ENCODE results near the gene GJB5.
A peak's percentile ranks its signal among the peaks of the same experiment; 100 is the strongest.

The GJB5 gene

GRCh38 chr1:34757386-34757785, 2.5 kb downstream of the GJB5 start:
- no peak for DNase-seq (ENCODE audit: low spot score)
- no peak for TF ChIP-seq CTCF (IDR thresholded peaks at IDR 0.05; ENCODE audit: poor library complexity, severe bottlenecking)
- Histone ChIP-seq H3K4me1 (ENCODE audit: insufficient read depth, poor library complexity, severe bottlenecking) (peaks cover 40% of the 10 kb centered on the region), H3K9me3 (ENCODE audit: severe bottlenecking) (peaks cover 9% of the 10 kb centered on the region), H3K27ac (ENCODE audit: poor library complexity, severe bottlenecking) (no peak overlapping the region), H3K4me3 (ENCODE audit: severe bottlenecking) (no peak overlapping the region), H3K27me3 (ENCODE audit: insufficient read depth, poor library complexity, severe bottlenecking) (no peaks in the 10 kb centered on the region), H3K36me3 (ENCODE audit: low read depth) (peaks cover 18% of the 10 kb centered on the region)
- no peak for ATAC-seq (ENCODE audit: low read depth)

- Histone ChIP-seq H3K4me1 (ENCODE audit: insufficient read depth, poor library complexity, severe bottlenecking) (peaks cover 48% of the 10 kb centered on the region), H3K27me3 (ENCODE audit: insufficient read depth, poor library complexity, severe bottlenecking) (no peaks in the 10 kb centered on the region), H3K4me3 (ENCODE audit: severe bottlenecking) (no peak overlapping the region), H3K9me3 (ENCODE audit: severe bottlenecking) (no peaks in the 10 kb centered on the region), H3K36me3 (ENCODE audit: low read depth) (peaks cover 18% of the 10 kb centered on the region), H3K27ac (ENCODE audit: poor library complexity, severe bottlenecking) (peak overlapping the region; percentile 56)
- no peak for ATAC-seq (ENCODE audit: low read depth)
- TF ChIP-seq CTCF (IDR thresholded peaks at IDR 0.05; ENCODE audit: poor library complexity, severe bottlenecking), result no peak
- no peak for DNase-seq (ENCODE audit: low spot score)
Measured at GRCh38 chr1:34758751-34759150, 3.9 kb downstream of the GJB5 start.

DNA sequence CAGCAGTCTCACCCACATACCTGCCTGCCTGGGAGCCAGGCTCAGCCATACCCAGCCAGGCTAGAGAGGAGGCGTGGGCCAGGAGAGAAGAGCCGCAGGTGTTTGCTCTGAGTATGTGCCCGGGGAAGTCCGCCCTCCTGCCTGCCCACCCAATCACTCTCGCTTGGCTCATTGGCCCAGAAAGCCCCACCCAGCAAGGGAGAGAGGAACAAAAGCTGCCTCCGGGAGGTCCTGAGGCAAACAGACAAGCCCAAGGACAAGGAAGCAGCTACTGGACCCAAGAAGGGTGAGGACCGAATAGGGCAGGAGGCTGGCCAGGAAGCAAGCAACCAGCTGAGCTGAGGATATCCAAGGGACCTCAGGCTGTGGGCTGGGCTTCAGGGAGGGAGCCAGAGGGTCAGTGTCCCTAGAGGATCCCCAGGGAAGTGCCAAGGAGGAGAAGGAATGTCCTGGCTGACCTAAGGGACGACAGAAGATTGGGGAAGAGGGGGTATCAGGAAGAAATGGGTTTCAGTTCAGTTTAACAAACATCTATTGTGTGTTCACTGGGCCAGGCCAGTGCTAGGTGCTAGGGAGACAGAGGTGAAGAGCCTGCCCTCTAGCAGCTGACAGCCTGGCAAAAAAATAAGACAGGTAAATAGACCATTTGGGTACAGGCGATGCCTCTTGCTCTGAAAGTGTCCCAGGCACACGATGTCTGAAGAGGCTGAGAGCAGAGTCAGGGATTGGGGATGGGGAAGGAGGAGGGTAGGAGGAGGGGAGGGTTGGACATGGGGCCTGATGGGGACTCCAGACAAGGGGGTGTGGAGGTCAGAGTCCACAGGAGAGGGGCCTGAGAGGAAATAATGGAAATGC, 4.9 kb downstream of the GJB5 start, which contains the start of gene GJB4:
Gene GJB4, plus strand, starts transcription at position 238 of the 855 bp plus-strand sequence. CDS start 1,515 bp downstream, outside the sequence.
- H3K27ac ChIP-seq (ENCODE audit: poor library complexity, severe bottlenecking), result peak within 1 kb of the TSS; percentile 56
- peaks cover 18% of the 10 kb centered on the region for H3K36me3 ChIP-seq (ENCODE audit: low read depth)
- DNase-seq (ENCODE audit: low spot score) (no peak), ATAC-seq (ENCODE audit: low read depth) (peak; percentile 6; the same call in 1 of the 3 replicates)
- peaks cover 46% of the 10 kb centered on the region for H3K4me1 ChIP-seq (ENCODE audit: insufficient read depth, poor library complexity, severe bottlenecking)
- H3K4me3 ChIP-seq (ENCODE audit: severe bottlenecking), result no peak within 1 kb of the TSS
- no peaks in the 10 kb centered on the region for H3K9me3 ChIP-seq (ENCODE audit: severe bottlenecking)
- no peaks in the 10 kb centered on the region for H3K27me3 ChIP-seq (ENCODE audit: insufficient read depth, poor library complexity, severe bottlenecking)
- peak; percentile 13 for TF ChIP-seq CTCF (IDR thresholded peaks at IDR 0.05; ENCODE audit: poor library complexity, severe bottlenecking)

GRCh38 chr1:34761176-34761761, 6.4 kb downstream of the GJB5 start:
- no peak for TF ChIP-seq CTCF (IDR thresholded peaks at IDR 0.05; ENCODE audit: poor library complexity, severe bottlenecking)
- ATAC-seq (ENCODE audit: low read depth) (no peak), DNase-seq (ENCODE audit: low spot score) (no peak)
- Histone ChIP-seq H3K36me3 (ENCODE audit: low read depth) (peaks cover 18% of the 10 kb centered on the region), H3K27me3 (ENCODE audit: insufficient read depth, poor library complexity, severe bottlenecking) (no peaks in the 10 kb centered on the region), H3K9me3 (ENCODE audit: severe bottlenecking) (no peaks in the 10 kb centered on the region), H3K4me1 (ENCODE audit: insufficient read depth, poor library complexity, severe bottlenecking) (peaks cover 39% of the 10 kb centered on the region), H3K27ac (ENCODE audit: poor library complexity, severe bottlenecking) (peak overlapping the region; percentile 92), H3K4me3 (ENCODE audit: severe bottlenecking) (no peak overlapping the region)
